C4-2B (cell line): Measurements from ENCODE around the gene ENOX2.

Experiments
- ZFX ChIP-seq: fragments of 450-650 bp; IDR thresholded peaks from 2 replicates; pipeline ENCODE4 v1.6.1; 2017
- TF ChIP-seq, protein P1 (sequence below): fragments of 450-650 bp; conservative IDR thresholded peaks from 2 replicates; pipeline ENCODE4 v1.5.1; 2017; ENCODE audit warnings: mild to moderate bottlenecking

DNA sequence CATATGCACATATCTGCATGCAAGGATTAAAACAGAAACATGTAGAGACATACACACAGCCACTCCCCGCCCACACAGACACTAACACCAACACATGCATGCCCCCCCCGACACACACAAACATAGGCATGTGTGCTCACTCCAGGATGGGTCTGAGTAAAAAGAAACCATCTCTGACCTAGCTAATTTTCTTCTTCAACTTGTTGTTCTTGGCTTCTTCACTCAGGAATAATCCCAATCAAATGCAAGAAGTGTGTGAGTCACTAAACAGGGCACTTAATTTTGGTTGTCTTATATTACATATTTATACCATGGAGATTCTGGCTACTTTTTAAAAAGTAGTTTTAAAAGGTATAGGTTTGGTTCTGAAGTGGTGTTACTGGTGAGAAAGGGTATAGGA, 28.3 kb downstream of the ENOX2 start:
- TF ChIP-seq, protein P1, sequence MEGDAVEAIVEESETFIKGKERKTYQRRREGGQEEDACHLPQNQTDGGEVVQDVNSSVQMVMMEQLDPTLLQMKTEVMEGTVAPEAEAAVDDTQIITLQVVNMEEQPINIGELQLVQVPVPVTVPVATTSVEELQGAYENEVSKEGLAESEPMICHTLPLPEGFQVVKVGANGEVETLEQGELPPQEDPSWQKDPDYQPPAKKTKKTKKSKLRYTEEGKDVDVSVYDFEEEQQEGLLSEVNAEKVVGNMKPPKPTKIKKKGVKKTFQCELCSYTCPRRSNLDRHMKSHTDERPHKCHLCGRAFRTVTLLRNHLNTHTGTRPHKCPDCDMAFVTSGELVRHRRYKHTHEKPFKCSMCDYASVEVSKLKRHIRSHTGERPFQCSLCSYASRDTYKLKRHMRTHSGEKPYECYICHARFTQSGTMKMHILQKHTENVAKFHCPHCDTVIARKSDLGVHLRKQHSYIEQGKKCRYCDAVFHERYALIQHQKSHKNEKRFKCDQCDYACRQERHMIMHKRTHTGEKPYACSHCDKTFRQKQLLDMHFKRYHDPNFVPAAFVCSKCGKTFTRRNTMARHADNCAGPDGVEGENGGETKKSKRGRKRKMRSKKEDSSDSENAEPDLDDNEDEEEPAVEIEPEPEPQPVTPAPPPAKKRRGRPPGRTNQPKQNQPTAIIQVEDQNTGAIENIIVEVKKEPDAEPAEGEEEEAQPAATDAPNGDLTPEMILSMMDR = no peak
- no peak for TF ChIP-seq ZFX
